Esophagus muscularis mucosa (tissue), 4 donors: ENCODE measurements around the gene PLCB3. TPM values are rescaled to one million over a fixed set of nuclear protein-coding genes. Genes with fewer than 3 reads are reported as not detected.

Experiments
- DNase-seq: peaks from one replicate; pipeline ENCODE4 v3.0.0-alpha.2; 2017; ENCODE audit errors: extremely low spot score
- H3K27ac ChIP-seq, 4 donors: fragments of 200-600 bp; sonication (generic); replicated peaks in 1 of 4; 1 replicate in 3 of 4; 2 replicates in 1 of 4; pipeline ENCODE4 v1.5.1; 2016 to 2019; ENCODE audit warnings: mild to moderate bottlenecking in 1 of 4
- H3K27me3 ChIP-seq, 4 donors: fragments of 200-600 bp; sonication (generic); one replicate each; pipeline versions ENCODE4 v1.5.1 to v1.6.0; 2016 to 2019
- H3K36me3 ChIP-seq, 4 donors: fragments of 200-600 bp; sonication (generic); one replicate each; pipeline ENCODE4 v1.5.1; 2016 to 2019
- H3K4me1 ChIP-seq, 4 donors: fragments of 200-600 bp; sonication (generic); one replicate each; pipeline ENCODE4 v1.5.1; 2016 to 2019
- H3K4me3 ChIP-seq, 4 donors: fragments of 200-600 bp; sonication (generic); 1 replicate in 2 of 4; 2 replicates in 2 of 4; pipeline ENCODE4 v1.5.1; 2016 to 2019; ENCODE audit warnings: mild to moderate bottlenecking in 4 of 4, moderate library complexity in 1 of 4
- H3K9me3 ChIP-seq, 4 donors: fragments of 200-600 bp; sonication (generic); 1 replicate in 3 of 4; 2 replicates in 1 of 4; pipeline ENCODE4 v1.5.1; 2016 to 2019
- EP300 ChIP-seq: sonication (generic); formaldehyde crosslinking; IDR thresholded peaks from one replicate; pipeline ENCODE4 v1.6.1; 2017; ENCODE audit warnings: antibody characterized with exemption
- POLR2A ChIP-seq: fragments of 450-650 bp; IDR thresholded peaks from one replicate; pipeline ENCODE4 v1.6.1; 2017; ENCODE audit warnings: antibody characterized with exemption, moderate library complexity, mild to moderate bottlenecking, low read depth
- POLR2AphosphoS5 ChIP-seq, 2 donors: sonication (generic); formaldehyde crosslinking; IDR thresholded peaks; one replicate each; pipeline ENCODE4 v1.6.1; 2017; ENCODE audit warnings: antibody characterized with exemption in 2 of 2
- WGBS: methylation state at CpG from one replicate; pipeline ENCODE4 v1.1.5; 2018; 5-methylcytosine and 5-hydroxymethylcytosine counted together
- intact Hi-C: fragments of 100-400 bp; cut with DNase I; formaldehyde crosslinking; loops from one replicate; pipeline ENCODE4 v1.15.1; 2023
- total RNA-seq, 4 donors: library from RNA; depleted of rRNA; stranded (reverse); fragments of >200 nt; gene quantifications; one replicate each; pipeline versions ENCODE4 v1.1.0 to v1.2.1, GENCODE V29; 2016
- TF ChIP-seq, protein P1 (sequence below), 3 experiments: fragments of 200-600 bp in 2 of 3; fragments of 450-650 bp in 1 of 3; sonication (generic) in 2 of 3; IDR thresholded peaks; one replicate each; pipeline ENCODE4 v1.5.1; 2017 to 2019; ENCODE audit warnings: antibody characterized with exemption in 3 of 3, mild to moderate bottlenecking in 2 of 3, moderate library complexity in 1 of 3

The PLCB3 gene
- total RNA-seq, 4 donors from 2014 or later, result 18.9 to 36.5 (median 25.3) TPM

DNA sequence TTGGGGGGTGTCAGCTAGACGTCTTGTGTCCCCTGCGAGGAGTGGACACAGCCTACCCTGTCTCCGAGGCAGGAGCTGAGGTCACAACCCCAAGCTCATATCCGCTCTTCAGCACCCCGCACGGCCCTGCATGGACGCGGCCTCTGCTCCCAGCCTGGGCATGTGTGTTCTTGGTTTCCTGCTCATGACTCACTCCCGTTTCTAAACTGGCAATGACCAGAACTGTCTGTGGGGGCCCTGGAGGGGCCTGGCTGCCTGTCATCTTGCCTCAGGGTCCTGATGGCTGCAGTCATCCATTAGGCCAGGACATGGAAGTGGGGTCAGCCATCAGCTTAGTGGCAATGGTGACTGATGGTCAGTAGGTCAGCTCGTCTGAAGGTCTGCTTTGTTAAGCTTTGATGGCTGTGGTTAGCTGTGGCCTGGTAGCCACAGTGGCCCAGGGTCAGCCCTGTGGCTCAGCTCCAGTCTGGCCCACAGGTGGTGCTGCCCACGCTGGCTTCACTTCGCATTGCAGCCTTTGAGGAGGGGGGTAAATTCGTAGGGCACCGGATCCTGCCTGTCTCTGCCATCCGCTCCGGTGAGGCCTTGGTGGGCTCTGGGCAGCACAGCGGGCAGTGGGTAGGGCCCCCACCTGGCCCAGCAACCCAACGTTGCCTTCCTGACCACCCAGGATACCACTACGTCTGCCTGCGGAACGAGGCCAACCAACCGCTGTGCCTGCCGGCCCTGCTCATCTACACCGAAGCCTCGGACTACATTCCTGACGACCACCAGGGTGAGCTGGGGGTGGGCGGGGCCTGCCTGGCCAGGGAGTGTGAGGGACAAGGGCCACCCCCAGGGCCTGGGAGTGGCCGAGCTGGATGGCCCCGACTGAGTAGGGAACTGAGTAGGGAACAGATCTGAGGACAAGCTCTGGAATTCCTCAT is 12.0 kb downstream of the PLCB3 start:
- WGBS, result 61% methylated on average over 6 of the region's 29 CpGs
- intact Hi-C loops, result no loop called here
- H3K4me1 ChIP-seq, result peaks cover 14 to 15% (median 14%) of the 10 kb centered on the region in 4 donors
- H3K36me3 ChIP-seq, result peaks cover 32 to 89% (median 87%) of the 10 kb centered on the region in 4 donors
- DNase-seq, result no peak
- H3K27me3 ChIP-seq, result no peaks in the 10 kb centered on the region
- TF ChIP-seq POLR2A, result no peak
- TF ChIP-seq, protein P1, sequence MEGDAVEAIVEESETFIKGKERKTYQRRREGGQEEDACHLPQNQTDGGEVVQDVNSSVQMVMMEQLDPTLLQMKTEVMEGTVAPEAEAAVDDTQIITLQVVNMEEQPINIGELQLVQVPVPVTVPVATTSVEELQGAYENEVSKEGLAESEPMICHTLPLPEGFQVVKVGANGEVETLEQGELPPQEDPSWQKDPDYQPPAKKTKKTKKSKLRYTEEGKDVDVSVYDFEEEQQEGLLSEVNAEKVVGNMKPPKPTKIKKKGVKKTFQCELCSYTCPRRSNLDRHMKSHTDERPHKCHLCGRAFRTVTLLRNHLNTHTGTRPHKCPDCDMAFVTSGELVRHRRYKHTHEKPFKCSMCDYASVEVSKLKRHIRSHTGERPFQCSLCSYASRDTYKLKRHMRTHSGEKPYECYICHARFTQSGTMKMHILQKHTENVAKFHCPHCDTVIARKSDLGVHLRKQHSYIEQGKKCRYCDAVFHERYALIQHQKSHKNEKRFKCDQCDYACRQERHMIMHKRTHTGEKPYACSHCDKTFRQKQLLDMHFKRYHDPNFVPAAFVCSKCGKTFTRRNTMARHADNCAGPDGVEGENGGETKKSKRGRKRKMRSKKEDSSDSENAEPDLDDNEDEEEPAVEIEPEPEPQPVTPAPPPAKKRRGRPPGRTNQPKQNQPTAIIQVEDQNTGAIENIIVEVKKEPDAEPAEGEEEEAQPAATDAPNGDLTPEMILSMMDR (IDR thresholded peaks at IDR 0.05), result no peak
- TF ChIP-seq EP300, result no peak
- no peak for TF ChIP-seq POLR2AphosphoS5 (IDR thresholded peaks at IDR 0.05)
- H3K4me3 ChIP-seq, result no peak overlapping the region
- H3K9me3 ChIP-seq, result no peaks in the 10 kb centered on the region
- no peak overlapping the region for H3K27ac ChIP-seq

DNA sequence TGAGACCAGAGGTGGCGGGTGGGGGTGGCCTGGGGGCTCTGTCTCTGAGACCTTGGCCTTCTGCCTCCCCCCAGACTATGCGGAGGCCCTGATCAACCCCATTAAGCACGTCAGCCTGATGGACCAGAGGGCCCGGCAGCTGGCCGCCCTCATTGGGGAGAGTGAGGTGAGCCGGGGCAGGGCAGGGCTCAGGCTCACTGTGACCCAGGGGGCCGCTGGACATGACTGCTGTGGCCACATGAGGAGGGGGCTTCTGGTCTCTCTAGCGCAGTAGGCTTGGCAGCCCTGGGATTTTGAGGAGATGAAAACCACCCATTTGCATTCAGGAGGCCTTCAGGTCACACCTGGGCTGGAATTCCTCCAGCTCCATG is 12.6 kb downstream of the PLCB3 start:
- Histone ChIP-seq H3K4me3 (no peak overlapping the region), H3K27me3 (no peaks in the 10 kb centered on the region), H3K27ac (no peak overlapping the region), H3K9me3 (no peaks in the 10 kb centered on the region), H3K4me1 (peaks cover 20 to 21% (median 21%) of the 10 kb centered on the region in 4 donors), H3K36me3 (peaks cover 27 to 82% (median 81%) of the 10 kb centered on the region in 4 donors)
- DNase-seq, result no peak
- 83% methylated on average over 3 of the region's 8 CpGs for WGBS
- intact Hi-C loops, result no loop called here
- TF ChIP-seq POLR2A (no peak), POLR2AphosphoS5 (IDR thresholded peaks at IDR 0.05) (no peak), EP300 (no peak)
- TF ChIP-seq, protein P1 (IDR thresholded peaks at IDR 0.05), result no peak

DNA sequence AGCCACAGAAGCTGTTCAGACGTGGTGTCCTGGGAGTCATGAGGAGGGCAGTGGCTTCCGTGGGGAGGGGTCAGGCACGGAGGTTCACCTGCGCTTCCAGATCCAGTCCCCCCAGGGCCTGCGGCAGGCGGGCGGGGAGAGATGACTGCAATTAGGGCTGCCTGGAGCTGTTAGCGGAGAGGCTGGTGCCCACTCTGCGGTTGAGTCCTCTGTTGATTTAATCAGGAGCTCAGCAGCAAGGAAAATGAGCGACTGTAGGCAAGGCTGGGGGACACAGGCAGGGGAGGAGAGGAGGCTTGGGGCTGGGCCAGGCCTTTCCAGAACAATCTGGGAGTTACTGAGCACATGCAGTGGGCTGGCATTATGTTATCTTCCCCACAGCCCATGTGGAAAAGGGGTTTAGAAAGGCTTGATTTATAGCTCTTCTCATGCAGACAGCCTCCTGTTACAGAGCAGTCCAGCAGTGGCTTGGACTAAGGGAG is 13.1 kb downstream of the PLCB3 start:
- no peak for DNase-seq
- 87% methylated on average over 10 of the region's 10 CpGs for WGBS
- Histone ChIP-seq H3K9me3 (no peaks in the 10 kb centered on the region), H3K27me3 (no peaks in the 10 kb centered on the region), H3K4me1 (peaks cover 22 to 24% (median 23%) of the 10 kb centered on the region in 4 donors), H3K36me3 (peaks cover 25 to 77% (median 76%) of the 10 kb centered on the region in 4 donors), H3K4me3 (no peak overlapping the region), H3K27ac (no peak overlapping the region)
- TF ChIP-seq EP300 (no peak), POLR2A (no peak), POLR2AphosphoS5 (IDR thresholded peaks at IDR 0.05) (no peak)
- TF ChIP-seq, protein P1 (IDR thresholded peaks at IDR 0.05), result no peak
- intact Hi-C loops, result no loop called here

DNA sequence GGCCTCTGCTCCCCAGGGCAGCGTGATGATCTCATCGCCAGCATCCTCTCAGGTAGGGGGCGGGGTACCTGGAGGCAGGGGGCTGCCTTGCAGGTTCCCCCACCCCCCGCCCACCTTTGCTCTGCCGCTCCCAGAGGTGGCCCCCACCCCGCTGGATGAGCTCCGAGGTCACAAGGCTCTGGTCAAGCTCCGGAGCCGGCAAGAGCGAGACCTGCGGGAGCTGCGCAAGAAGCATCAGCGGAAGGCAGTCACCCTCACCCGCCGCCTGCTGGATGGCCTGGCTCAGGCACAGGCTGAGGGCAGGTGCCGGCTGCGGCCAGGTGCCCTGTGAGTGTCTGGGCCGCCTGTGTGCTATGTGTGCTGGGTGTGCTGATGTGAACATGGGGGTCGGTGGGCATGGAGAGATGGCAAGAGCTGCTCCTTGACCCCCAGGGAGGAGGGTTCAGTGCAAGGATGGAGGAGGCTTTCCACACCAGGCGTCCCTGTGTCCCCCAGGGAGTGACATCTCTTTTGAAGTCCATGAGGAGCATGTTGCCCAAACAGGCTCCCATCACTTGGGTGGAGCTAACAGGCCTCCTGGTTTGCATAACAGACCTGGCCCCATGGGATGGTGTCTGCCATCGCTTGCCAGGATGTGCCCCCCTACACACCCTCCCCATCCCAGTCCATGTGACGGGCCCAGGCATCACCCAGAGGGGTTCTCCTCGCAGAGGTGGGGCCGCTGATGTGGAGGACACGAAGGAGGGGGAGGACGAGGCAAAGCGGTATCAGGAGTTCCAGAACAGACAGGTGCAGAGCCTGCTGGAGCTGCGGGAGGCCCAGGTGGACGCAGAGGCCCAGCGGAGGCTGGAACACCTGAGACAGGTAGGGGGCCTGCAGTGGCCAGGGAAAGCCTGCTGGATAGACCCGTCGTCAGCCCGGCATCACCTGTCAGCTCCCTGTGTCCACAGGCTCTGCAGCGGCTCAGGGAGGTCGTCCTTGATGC is 14.1 kb downstream of the PLCB3 start:
- intact Hi-C loops, result loop anchor here (5.0 kb wide), 1 partner anchor 37 kb away; the partner anchor contains the start of gene CATSPERZ
- no peak for DNase-seq
- peaks cover 25 to 67% (median 66%) of the 10 kb centered on the region in 4 donors for H3K36me3 ChIP-seq

More for the DNA sequence above, 14.1 kb downstream of the PLCB3 start:
- H3K27me3 ChIP-seq, result no peaks in the 10 kb centered on the region
- no peak overlapping the region for H3K27ac ChIP-seq
- peaks cover 22 to 24% (median 23%) of the 10 kb centered on the region in 4 donors for H3K4me1 ChIP-seq
- WGBS, result 95% methylated on average over 20 of the region's 35 CpGs
- H3K9me3 ChIP-seq, result no peaks in the 10 kb centered on the region
- no peak overlapping the region for H3K4me3 ChIP-seq
- no peak for TF ChIP-seq POLR2A
- TF ChIP-seq POLR2AphosphoS5 (IDR thresholded peaks at IDR 0.05), result no peak
